Mammary epithelial cell (primary cell): ENCODE results near the gene MINDY3.

Experiments
- EZH2 ChIP-seq: IDR thresholded peaks from 2 replicates; pipeline ENCODE4 v1.6.1; 2012; ENCODE audit warnings: low read length, inconsistent platforms, borderline replicate concordance
- TF ChIP-seq, protein P1 (sequence below), 2 donors: IDR thresholded peaks in 1 of 2; conservative IDR thresholded peaks in 1 of 2; 2 replicates each; pipeline ENCODE4 v1.5.1; 2011 to 2012; ENCODE audit warnings: inconsistent platforms in 2 of 2, low read length in 2 of 2, mild to moderate bottlenecking in 2 of 2, control low read depth in 1 of 2, low read depth in 1 of 2; ENCODE audit not compliant: insufficient read depth in 1 of 2; ENCODE audit errors: extremely low read depth in 1 of 2

DNA sequence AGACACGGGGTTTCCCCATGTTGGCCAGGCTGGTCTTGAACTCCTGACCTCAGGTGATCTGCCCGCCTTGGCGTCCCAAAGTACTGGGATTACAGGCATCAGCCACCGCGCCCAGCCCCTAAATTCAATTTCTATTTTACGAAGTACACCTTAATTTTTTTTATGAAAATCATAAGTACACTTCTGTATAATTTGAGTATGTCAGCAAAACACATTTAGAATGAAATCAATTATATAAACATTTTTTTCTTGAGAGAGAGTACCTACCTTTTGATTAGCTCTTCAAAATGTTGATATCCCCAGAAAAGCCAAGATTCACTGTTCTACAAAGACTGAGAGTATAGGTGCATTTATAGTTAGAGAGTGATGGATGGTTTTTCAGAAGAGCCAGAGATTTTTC lies 120.0 kb downstream of the MINDY3 start:
- TF ChIP-seq EZH2, result no peak
- TF ChIP-seq, protein P1, sequence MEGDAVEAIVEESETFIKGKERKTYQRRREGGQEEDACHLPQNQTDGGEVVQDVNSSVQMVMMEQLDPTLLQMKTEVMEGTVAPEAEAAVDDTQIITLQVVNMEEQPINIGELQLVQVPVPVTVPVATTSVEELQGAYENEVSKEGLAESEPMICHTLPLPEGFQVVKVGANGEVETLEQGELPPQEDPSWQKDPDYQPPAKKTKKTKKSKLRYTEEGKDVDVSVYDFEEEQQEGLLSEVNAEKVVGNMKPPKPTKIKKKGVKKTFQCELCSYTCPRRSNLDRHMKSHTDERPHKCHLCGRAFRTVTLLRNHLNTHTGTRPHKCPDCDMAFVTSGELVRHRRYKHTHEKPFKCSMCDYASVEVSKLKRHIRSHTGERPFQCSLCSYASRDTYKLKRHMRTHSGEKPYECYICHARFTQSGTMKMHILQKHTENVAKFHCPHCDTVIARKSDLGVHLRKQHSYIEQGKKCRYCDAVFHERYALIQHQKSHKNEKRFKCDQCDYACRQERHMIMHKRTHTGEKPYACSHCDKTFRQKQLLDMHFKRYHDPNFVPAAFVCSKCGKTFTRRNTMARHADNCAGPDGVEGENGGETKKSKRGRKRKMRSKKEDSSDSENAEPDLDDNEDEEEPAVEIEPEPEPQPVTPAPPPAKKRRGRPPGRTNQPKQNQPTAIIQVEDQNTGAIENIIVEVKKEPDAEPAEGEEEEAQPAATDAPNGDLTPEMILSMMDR (conservative IDR thresholded peaks at IDR 0.05 in 1 of 2, IDR thresholded peaks at IDR 0.05 in 1 of 2; ENCODE audit: extremely low read depth in 1 of 2, insufficient read depth in 1 of 2, low read depth in 1 of 2, low read length in 2 of 2), result no peak
